GM21825 (cell line): Measurements from ENCODE around the gene AFAP1.

ENCODE experiments used
- ATAC-seq: cut with Tn5 transposase; IDR thresholded peaks from one replicate; pipeline ENCODE4 v1.9.1; 2021; ENCODE audit warnings: mild to moderate bottlenecking, moderate library complexity; ENCODE audit not compliant: unreplicated experiment

The AFAP1 gene, protein sequence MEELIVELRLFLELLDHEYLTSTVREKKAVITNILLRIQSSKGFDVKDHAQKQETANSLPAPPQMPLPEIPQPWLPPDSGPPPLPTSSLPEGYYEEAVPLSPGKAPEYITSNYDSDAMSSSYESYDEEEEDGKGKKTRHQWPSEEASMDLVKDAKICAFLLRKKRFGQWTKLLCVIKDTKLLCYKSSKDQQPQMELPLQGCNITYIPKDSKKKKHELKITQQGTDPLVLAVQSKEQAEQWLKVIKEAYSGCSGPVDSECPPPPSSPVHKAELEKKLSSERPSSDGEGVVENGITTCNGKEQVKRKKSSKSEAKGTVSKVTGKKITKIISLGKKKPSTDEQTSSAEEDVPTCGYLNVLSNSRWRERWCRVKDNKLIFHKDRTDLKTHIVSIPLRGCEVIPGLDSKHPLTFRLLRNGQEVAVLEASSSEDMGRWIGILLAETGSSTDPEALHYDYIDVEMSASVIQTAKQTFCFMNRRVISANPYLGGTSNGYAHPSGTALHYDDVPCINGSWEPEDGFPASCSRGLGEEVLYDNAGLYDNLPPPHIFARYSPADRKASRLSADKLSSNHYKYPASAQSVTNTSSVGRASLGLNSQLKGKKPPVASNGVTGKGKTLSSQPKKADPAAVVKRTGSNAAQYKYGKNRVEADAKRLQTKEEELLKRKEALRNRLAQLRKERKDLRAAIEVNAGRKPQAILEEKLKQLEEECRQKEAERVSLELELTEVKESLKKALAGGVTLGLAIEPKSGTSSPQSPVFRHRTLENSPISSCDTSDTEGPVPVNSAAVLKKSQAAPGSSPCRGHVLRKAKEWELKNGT

DNA sequence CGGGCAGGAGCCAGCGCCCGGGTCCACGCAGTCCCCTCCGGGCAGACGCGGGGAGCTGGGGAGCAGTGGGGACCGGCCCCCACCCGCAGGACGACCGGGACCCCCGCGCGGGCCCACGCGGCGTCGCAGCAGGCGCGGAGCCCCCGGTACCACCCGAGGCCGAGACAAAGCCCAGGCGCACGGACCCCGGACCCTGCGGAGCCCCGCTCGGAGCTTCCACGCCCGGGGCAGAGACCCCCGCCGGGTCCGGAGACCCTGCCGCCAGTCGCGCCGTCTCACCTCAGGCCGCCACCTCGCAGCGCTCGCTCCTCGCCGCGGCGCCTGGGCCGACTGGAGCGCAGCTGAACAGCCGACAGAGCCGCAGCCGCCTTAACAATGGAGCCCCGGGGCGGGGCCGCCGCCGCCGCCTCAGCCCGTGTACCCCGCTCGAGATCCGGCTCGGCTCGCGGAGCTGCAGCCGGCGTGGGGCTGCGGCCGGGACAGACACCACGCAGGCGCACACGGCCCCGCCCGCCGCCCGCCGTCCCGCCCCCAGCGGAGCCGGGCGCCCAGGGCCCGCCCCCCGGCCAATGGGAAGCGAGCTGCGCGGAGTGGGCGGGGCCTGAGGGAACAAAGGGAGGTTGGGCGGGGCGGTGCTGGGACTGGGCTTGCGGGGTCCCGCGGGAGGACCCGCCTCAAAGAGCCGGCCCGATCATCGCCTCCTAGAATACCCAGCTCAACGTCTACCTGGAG, at the start of gene AFAP1:
TSS of gene AFAP1 (minus strand) at position 485 of the 732 bp plus-strand sequence. CDS start 67,783 bp downstream, outside the sequence.
- ATAC-seq = peak; percentile 91

DNA sequence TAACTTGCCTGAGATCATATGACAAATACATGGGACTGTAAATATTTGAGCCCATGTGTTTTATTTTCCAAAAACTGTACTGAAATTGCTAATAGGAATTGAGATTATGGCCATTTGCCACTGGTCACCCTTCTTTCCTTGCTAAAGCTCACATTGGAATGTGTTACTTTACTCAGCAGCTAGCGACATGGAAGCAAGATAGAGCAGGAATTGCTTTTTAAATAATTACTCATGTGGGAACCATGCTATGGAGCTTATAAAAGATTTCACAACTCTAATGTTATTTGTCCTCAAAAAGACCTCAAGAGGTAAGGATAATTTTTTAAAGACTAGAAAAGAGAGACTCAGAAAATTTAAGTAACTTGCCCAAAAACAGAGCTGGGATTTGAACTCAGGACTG, 48.8 kb upstream of the AFAP1 start:
- no peak for ATAC-seq

DNA sequence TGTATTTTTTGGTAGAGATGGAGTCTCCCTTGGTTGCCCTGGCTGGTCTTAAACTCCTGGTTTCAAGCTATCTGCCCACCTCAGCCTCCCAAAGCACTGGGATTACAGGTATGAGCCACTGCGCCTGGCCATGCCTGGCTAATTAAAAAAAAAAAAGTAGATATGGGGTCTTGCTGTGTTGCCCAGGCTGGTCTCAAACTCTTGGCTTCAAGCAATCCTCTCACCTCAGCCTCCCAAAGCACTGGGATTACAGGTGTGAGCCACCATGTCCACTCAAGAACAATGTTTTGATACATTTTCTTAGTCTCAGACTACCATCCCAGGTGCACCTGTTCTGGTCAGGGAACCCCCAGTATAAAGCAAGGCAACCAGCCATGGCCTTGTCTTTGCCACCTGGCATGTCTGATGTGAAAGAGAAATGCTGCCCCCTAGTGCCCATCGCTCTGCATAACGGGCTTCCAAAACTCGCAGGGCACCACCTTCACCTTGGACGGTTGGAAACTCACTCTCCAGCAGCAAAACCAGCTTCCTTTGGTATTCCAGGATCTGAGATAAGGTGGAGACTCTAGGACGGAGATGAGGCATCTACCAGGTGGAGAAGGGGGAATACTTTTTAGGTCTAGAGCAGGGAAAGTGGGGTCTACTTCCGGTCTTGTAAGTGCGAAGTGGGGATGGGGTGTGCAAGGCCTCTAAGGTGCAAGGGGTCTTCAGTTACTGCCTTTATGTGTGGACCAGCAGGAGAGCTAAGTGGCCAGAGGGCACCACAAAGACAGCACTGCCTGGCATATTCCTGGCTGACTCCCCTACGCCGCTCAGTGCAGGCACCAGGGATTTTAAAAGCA, 47.7 kb upstream of the AFAP1 start:
- ATAC-seq = peak; percentile 75

DNA sequence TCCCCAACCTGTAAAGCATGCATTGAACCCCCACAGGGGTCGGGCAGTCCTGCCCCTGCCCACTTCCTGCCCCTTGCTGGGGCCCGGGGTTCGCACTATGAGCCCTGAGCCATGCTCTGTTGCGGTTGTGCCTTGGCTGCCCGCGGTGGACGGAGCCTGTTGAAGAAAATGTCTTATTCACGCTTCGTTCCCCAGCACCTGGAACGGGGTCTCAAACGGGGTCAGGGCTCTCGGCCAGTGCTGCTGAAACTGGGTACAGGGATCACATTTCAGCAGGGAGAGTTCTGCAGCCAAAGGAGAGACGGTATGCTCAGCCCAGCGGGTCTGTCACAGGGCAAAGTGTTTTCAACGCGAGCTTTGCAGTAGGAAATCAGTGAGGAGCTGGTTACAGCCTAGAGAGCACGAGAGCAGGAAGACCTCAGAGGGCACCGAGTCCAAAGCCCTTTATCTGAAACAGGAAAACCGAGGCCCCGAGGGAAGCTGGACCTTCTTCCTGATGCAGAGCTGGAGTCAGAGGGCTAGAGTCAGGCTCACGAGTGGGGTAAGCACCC, 46.3 kb upstream of the AFAP1 start:
- ATAC-seq = no peak

DNA sequence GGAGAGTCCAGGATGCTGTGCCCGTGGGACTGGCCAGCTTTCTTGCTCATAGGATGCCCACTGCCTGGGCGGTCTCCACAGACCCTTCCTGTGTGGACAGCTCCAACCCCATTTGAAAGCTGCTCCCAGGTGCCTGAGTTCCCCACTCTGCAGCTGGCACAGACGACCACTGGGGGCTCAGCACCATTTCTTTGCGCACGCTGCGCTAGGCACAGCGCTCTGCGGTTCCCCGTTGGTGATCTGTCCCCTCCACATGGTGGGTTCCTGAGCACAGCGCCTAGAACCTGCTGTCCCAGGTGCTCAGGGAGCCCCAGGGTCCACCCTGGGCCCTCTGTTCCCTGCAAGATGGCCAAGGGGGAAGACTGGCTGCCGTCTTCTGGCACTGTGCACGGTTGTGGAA, 45.4 kb upstream of the AFAP1 start:
- no peak for ATAC-seq

DNA sequence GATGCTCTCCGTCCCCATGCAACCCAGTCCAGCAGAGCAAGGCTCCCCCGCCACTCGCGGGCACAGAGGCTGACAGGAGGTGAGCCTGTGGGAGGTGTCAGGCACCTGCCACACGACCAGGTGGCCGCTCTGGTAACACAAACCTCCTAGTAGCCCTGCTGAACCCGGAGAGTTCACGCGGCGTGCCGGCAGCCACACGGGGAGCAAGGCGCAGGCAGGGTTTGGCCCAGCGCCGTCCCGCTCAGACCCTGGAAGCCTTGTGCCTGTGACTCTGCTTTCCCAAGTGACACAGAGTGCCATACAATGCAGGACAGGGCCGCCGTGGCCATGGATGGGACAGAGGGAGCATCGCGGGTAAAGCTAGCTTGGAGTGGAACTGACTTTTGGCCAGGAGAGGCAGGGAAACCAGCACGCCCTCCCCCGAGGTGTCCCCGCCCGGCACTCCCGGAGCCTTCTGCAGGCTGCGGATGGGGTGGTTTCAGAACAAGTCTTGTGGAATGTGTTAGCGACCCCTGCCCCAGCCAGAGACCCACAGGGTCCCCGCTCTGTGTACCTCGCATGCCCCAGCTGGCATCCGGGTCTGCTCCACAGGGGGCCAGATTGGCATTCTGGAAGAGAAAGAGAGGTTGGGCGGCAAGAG, 44.7 kb upstream of the AFAP1 start:
- no peak for ATAC-seq

DNA sequence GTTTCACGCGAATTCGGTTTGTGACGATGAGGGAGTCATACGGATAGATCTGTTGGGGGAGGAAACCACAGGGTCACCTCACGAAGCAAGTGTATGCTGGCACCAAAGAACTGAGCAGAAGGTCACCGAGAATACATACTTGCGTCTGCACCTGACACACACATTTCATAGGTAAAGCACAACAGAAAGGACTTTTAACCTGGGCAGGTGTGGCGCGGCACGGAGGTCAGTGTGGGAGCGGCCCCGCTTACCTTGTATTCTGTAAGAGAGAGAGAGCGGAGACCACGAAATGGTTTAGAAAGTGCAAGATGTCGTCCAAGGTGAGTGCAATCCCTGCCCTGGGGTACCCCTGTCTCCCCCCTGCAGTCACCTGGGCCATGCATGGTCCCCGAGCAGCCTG, 43.6 kb upstream of the AFAP1 start:
- ATAC-seq = no peak

DNA sequence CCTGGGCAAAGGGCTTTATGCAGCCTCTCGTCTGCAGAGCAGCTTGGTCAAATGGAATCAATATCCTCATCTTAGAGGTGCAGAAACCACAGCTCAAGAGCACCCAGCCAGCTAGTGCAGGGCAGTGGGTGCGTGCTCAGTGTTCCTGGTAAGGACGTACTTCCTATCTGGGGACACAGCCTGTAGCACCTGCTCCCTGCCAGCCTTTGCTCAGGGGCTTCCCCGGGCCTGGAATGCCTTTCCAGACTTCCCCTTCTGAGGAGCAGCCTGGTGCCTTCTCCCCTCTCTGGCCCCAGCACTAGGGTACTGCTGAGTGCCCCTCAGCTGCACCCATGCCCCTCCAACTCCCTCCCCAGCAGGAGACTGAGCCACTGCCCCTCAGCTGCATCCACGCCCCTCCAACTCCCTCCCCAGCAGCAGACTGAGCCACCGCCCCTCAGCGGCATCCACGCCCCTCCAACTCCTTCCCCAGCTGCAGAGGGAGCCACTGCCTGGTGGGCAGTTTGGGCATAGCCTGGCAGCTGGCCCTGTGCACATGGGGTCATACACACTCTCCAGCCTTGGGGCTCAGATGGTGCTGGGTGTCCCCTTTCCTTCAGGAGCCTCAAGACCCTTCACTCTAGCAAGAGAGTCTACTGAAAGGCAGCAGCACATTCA, 42.2 kb upstream of the AFAP1 start:
- no peak for ATAC-seq

DNA sequence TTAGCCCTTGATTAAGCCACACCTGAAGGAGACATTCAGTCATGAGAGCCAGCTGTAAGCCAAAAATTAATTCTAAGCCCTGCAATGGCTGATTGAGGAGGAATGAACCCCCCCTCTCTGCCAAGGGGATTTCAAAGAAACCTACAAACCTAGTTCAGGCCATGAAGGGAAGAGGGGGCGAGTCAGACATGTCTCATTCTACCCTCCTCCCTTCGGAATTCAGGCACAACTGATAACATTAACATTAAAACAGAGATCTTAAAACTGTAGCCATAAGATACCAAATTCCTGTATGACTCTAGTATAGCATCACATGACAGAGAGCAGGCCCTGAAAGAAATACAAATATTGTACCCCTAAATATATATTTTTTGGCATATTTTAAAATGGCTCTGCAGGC, 40.4 kb upstream of the AFAP1 start:
- ATAC-seq = no peak

DNA sequence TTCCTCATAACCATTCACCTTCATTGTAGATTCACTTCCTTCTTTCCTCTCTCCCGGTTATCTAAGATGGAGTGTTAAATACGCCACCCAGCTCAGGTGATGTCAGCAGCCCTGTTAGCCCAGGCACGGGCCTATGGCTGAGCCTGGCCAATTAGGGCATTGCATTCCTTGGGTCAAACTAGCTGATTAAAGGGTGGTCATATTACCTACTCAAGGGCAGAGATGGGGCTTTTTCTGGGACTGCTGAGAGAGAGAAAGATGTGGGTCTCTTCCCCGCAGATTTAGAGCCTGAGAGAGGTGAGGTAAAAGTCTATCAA, 39.9 kb upstream of the AFAP1 start:
- no peak for ATAC-seq

DNA sequence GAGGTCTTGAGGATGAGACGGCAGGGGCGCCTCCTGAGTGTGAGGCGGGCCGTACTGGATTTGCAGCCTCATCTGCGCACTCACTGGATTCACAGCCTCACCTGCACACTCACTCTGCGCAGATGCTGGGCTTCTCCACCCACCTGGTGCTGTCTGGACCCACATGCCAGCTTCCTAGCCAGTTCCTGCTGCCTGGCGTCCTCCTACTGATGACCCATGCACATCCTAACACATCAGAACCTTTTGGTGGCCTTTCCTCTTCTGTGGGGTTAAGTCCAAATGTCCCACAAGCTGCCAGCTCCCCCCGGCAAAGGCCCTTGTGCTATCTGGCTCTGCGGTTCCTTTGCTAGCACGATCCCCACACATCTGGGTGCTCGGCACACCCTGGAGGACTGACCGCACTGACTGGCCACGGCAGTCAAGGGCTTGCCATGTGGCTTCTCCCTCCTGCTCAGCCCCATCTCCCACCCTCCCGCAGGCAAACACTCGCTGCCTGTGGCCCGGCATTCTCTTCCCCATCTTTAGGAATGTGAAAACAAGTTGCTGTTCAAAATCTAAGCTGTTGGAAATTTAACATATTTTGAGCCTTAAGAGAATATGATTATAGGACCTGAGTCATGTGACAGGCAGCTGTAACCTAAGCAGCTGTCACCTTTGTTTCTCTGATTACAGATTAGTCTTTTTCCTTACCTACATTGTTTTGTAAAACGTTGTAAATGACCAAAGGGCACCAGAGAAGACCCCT, 39.4 kb upstream of the AFAP1 start:
- no peak for ATAC-seq

DNA sequence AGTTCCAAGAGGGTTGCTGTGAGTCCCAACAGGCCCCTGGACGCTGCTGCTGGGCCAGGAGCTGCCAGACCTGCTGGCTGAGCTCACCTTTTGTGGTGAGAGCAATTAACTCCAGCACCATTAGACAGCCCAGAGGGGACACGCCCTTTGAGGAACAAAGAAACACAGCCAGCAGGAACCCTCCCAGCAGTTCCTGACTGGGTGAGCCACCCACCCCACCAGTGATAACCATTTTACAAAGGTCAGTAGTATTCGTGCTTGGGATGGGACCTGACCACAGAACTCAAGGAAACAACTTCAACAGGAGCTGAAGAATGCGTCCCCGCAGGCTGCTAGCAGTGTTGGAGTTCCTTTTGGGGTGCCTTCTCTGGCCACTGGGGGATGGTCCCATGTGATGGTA, 38.8 kb upstream of the AFAP1 start:
- ATAC-seq = no peak

DNA sequence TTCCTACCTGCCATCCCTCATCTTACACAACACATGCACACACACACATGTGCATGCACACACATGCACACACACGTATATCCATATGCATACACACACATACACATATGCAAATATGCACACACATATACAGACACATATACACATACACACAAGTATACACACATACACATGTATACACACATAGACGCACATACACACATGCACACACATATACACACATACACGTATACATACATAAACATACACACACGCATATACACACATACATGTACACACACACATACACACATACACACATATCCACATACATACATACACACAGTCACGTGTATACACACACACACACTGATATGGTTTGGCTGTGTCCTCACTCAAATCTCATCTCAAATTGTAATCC, 37.0 kb upstream of the AFAP1 start:
- no peak for ATAC-seq

DNA sequence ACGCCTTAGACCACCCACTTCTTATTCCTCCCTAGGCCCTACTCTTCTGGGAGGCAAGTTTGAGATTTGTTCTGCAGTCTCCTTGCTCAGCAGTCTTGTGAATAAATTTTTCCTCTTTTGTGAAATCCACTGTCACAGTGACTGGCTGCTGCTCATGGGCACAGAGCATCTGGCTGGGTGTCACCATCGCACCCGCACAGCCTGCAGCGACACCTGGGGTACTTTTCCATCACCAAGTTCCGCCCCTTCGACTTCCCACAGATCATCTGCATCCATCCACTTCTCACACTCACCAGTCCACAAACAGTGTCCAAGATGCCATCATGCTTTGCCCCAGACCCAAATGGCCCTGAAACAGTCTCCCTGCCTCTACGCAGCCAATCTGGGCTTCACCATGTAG, 36.4 kb upstream of the AFAP1 start:
- ATAC-seq = no peak

DNA sequence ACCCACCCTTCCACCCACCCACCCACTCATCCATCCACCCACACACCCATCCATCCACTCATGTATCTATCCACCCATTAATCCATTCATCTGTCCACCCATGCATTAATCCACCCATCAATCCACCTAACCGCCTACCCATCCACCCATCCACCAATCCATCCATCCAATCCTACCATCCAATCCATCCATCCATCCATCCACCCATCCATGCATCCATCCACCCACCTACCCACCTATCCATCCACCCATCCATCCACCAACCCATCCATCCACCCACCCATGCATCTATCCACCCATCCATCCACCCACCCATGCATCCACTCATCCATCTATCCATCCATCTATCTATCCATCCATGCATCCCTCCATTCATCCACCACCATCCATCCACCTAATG, 34.8 kb upstream of the AFAP1 start:
- ATAC-seq = no peak

DNA sequence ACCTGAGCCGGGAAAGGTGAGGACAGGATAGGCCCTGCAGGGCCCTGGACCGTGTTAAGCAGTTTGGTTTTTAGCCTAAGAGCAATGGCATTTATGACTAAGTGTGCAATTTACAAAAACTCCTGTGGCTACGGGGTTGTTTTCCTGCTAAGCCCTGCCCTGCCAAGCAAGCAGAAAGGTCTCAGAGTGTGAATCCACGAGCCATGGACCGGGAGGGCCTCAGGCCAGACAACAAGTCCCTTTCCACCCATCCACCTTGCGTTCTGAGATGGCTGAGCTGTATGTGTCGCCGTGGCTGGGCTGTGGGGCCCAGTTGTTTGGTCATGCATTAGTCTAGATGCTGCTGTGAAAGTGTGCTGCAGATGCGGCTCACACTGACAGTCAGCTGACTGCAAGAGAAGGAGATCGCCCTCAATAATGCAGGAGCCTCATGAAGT, 33.9 kb upstream of the AFAP1 start:
- no peak for ATAC-seq

DNA sequence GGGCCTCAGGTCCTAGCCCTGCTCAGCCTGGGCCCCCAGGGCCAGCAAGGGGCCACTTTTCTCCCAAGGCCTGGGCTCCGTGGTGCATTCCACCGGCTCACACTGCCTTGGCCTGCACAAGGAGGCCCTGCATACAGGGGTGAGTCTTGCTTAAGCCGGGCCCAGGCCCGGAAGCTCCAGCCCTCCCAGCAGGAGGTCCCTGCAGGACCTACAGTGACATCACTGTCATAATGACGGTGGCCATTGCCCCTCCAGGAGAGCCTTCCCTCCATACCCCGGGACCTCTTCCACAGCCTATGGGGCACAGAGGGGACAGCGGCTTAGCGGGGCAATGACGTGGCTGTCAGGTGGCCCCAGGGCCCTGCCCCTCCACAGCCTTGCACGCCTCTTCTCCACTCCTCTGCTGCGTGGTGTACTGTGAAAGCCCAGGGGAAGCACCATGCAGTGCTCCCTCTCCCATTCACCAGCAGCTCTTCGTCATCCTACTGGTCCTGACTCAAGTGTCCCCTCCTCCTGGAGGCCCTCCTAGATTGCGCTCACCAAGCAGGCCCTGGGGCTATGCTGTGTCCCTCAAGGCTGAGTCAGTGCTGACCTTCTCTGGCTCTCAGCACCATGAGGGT, 32.3 kb upstream of the AFAP1 start:
- ATAC-seq = no peak

DNA sequence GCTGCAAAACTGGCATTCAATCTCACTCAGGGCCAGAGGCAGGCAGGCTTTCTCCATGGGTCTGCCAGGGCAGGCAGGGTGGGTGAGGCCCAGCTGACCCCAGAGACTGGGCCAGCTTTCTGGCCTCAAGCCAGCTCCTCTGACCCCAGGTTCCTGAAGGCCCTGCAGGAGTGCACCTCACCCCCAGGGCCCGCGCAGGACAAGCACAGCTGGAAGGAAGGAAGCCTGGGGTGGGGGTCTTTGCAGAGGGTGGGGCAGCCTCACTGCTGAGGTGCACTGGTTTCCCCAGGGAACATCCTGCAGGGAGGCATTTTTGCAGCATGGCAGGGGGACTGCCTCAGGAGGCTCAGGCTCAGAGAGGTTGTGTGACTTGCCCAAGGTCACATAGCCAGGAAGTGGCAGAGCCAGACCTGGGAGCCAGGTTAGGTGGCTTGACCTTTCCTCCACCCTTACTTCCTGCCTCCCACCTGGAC, 31.5 kb upstream of the AFAP1 start:
- ATAC-seq = no peak
